ENCODE results near the gene PDIA5.

Gene PDIA5

DNA sequence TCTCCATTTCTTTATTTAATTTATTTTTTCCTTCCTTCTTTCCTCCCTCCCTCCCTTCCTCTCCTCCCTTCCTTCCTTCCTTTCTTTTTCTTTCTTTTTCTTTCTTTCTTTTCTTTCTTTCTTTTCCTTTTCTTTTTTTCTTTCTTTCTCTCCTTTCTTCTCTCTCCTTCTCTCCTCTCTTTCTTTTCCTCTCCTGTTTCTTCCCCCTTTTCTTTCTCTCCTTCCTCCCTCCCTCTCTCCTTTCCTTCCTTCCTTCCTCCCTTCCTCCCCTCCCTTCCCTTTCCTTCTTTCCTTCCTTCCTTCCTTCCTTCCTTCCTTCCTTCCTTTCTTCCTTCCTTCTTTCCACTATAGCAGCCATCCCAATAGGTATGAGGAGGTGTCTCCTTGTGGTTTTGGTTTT is 6.8 kb upstream of the PDIA5 start:
- Histone ChIP-seq H3K9ac (no peak overlapping the region), H3K4me2 (no peak overlapping the region), H4K20me1 (ENCODE audit: insufficient read depth) (no peaks in the 10 kb centered on the region), H3K4me1 (ENCODE audit: low read depth, poor library complexity, severe bottlenecking) (no peaks in the 10 kb centered on the region), H3K4me3 (IDR thresholded peaks at IDR 0.05; ENCODE audit: insufficient read depth, low read depth, low read length) (no peak overlapping the region), H2AFZ (ENCODE audit: low read depth) (no peak overlapping the region), H3K36me3 (ENCODE audit: insufficient read depth) (no peaks in the 10 kb centered on the region), H3K27me3 (ENCODE audit: insufficient read depth, low read depth) (no peaks in the 10 kb centered on the region), H3K27ac (no peak overlapping the region), H3K79me2 (ENCODE audit: insufficient read depth, low read depth) (no peaks in the 10 kb centered on the region)
- TF ChIP-seq CTCF (conservative IDR thresholded peaks at IDR 0.05; ENCODE audit: low read depth, low read length): no peak

DNA sequence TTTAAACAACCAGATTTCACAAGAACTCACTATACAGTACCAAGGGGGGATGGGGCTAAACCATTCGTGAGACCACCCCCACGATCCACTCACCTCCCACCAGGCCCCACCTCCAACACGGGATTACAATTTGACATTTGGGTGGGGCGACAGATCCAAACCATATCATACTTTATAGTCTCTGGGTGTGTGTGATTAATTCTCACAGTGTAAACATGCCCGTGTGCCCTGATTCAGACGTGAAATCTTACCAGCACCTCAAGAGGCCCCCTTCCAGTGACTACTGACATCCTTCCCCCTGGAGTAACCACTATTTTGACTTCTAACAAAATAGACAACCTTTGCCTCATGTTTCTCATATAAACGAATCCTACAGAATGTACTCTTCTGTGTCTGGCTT is 5.0 kb upstream of the PDIA5 start:
- no peak overlapping the region for H3K4me3 ChIP-seq (IDR thresholded peaks at IDR 0.05; ENCODE audit: insufficient read depth, low read depth, low read length)
- no peak for TF ChIP-seq CTCF (conservative IDR thresholded peaks at IDR 0.05; ENCODE audit: low read depth, low read length)

DNA sequence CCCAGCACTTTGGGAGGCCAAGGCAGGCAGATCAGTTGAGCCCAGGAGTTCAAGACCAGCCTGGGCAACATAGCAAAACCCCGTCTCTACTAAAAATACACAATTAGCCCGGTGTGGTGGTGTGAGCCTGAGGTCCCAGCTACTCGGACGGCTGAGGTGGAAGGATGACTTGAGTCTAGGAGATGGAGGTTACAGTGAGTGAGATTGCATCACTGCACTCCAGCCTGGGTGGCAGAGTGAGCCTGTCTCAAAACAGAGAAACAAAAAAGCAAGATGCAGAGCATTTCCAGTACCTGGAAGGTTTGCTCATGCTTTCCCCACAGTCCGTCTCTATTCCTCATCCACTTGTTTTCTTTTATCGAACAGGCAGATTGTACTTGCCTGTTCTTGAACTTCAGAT is 3.8 kb upstream of the PDIA5 start:
- Histone ChIP-seq H4K20me1 (ENCODE audit: insufficient read depth) (no peaks in the 10 kb centered on the region), H3K79me2 (ENCODE audit: insufficient read depth, low read depth) (peaks cover 9% of the 10 kb centered on the region), H3K4me3 (IDR thresholded peaks at IDR 0.05; ENCODE audit: insufficient read depth, low read depth, low read length) (no peak overlapping the region), H3K27me3 (ENCODE audit: insufficient read depth, low read depth) (no peaks in the 10 kb centered on the region), H2AFZ (ENCODE audit: low read depth) (no peak overlapping the region), H3K9ac (no peak overlapping the region), H3K4me1 (ENCODE audit: low read depth, poor library complexity, severe bottlenecking) (peaks cover 9% of the 10 kb centered on the region), H3K27ac (no peak overlapping the region), H3K36me3 (ENCODE audit: insufficient read depth) (no peaks in the 10 kb centered on the region), H3K4me2 (no peak overlapping the region)
- no peak for TF ChIP-seq CTCF (conservative IDR thresholded peaks at IDR 0.05; ENCODE audit: low read depth, low read length)

More for the DNA sequence above, 5.0 kb upstream of the PDIA5 start:
- H3K4me2 ChIP-seq: no peak overlapping the region
- no peak overlapping the region for H2AFZ ChIP-seq (ENCODE audit: low read depth)
- H3K79me2 ChIP-seq (ENCODE audit: insufficient read depth, low read depth): no peaks in the 10 kb centered on the region; the same call in 1 of the 2 replicates
- no peaks in the 10 kb centered on the region for H4K20me1 ChIP-seq (ENCODE audit: insufficient read depth)
- peaks cover 8% of the 10 kb centered on the region for H3K4me1 ChIP-seq (ENCODE audit: low read depth, poor library complexity, severe bottlenecking)
- H3K9ac ChIP-seq: no peak overlapping the region
- H3K27ac ChIP-seq: no peak overlapping the region
- no peaks in the 10 kb centered on the region for H3K36me3 ChIP-seq (ENCODE audit: insufficient read depth)
- no peaks in the 10 kb centered on the region for H3K27me3 ChIP-seq (ENCODE audit: insufficient read depth, low read depth)

GRCh38 chr3:123064506-123064905 is 2.3 kb upstream of the PDIA5 start:
- no peak overlapping the region for H3K9ac ChIP-seq
- no peak for TF ChIP-seq CTCF (conservative IDR thresholded peaks at IDR 0.05; ENCODE audit: low read depth, low read length)
- H3K4me3 ChIP-seq (IDR thresholded peaks at IDR 0.05; ENCODE audit: insufficient read depth, low read depth, low read length): no peak overlapping the region
- H2AFZ ChIP-seq (ENCODE audit: low read depth): no peak overlapping the region
- no peaks in the 10 kb centered on the region for H3K36me3 ChIP-seq (ENCODE audit: insufficient read depth)
- H3K27me3 ChIP-seq (ENCODE audit: insufficient read depth, low read depth): no peaks in the 10 kb centered on the region
- H3K27ac ChIP-seq: no peak overlapping the region
- peaks cover 24% of the 10 kb centered on the region for H3K79me2 ChIP-seq (ENCODE audit: insufficient read depth, low read depth)
- no peak overlapping the region for H3K4me2 ChIP-seq
- peaks cover 23% of the 10 kb centered on the region for H3K4me1 ChIP-seq (ENCODE audit: low read depth, poor library complexity, severe bottlenecking)
- H4K20me1 ChIP-seq (ENCODE audit: insufficient read depth): no peaks in the 10 kb centered on the region

Data from KMS-11 (cell line).